WTC11 (cell line): ENCODE results near the gene PAIP2. TPM values are rescaled to one million over a fixed set of nuclear protein-coding genes. Genes with fewer than 3 reads are reported as not detected.

ENCODE experiments used
- E2F4 ChIP-seq: sonication (generic); formaldehyde crosslinking; IDR thresholded peaks from 2 replicates; pipeline ENCODE4 v1.8.1; 2022; ENCODE audit warnings: low read depth, mild to moderate bottlenecking, moderate library complexity, missing genetic modification reagents, borderline replicate concordance
- ETV6 ChIP-seq: sonication (generic); formaldehyde crosslinking; IDR thresholded peaks from 2 replicates; pipeline ENCODE4 v1.8.1; 2022; ENCODE audit warnings: mild to moderate bottlenecking, missing genetic modification reagents
- FOXP4 ChIP-seq: sonication (generic); formaldehyde crosslinking; IDR thresholded peaks from 2 replicates; pipeline ENCODE4 v1.8.0; 2022; ENCODE audit warnings: mild to moderate bottlenecking, missing genetic modification reagents
- GRHL2 ChIP-seq: fragments of 250-450 bp; sonication (Bioruptor Pico); IDR thresholded peaks from 2 replicates; pipeline ENCODE4 v1.8.0; 2022; ENCODE audit warnings: mild to moderate bottlenecking, moderate library complexity; ENCODE audit not compliant: insufficient replicate concordance, severe bottlenecking
- GTF2I ChIP-seq: fragments of 250-450 bp; sonication (Bioruptor Pico); conservative IDR thresholded peaks from 2 replicates; pipeline ENCODE4 v1.4.0; 2021; ENCODE audit warnings: mild to moderate bottlenecking
- HMGXB4 ChIP-seq: sonication (generic); formaldehyde crosslinking; IDR thresholded peaks from 2 replicates; pipeline ENCODE4 v1.8.1; 2023; ENCODE audit warnings: mild to moderate bottlenecking, moderate library complexity, missing genetic modification reagents
- MAX ChIP-seq: sonication (generic); formaldehyde crosslinking; IDR thresholded peaks from 2 replicates; pipeline ENCODE4 v1.8.0; 2022; ENCODE audit warnings: mild to moderate bottlenecking, missing genetic modification reagents
- MXD4 ChIP-seq: fragments of 250-450 bp; sonication (Bioruptor Pico); IDR thresholded peaks from 2 replicates; pipeline ENCODE4 v1.8.0; 2021; ENCODE audit warnings: mild to moderate bottlenecking, moderate library complexity, borderline replicate concordance
- NFATC4 ChIP-seq: fragments of 250-450 bp; sonication (Bioruptor Pico); IDR thresholded peaks from 2 replicates; pipeline ENCODE4 v1.9.0; 2021; ENCODE audit warnings: mild to moderate bottlenecking
- NFE2L1 ChIP-seq: sonication (generic); formaldehyde crosslinking; IDR thresholded peaks from 2 replicates; pipeline ENCODE4 v1.8.1; 2023; ENCODE audit warnings: missing genetic modification reagents
- NFYB ChIP-seq: sonication (generic); formaldehyde crosslinking; conservative IDR thresholded peaks from 2 replicates; pipeline ENCODE4 v1.8.0; 2022; ENCODE audit warnings: low read depth, missing genetic modification reagents
- NR2C2 ChIP-seq: sonication (generic); formaldehyde crosslinking; IDR thresholded peaks from 2 replicates; pipeline ENCODE4 v1.8.0; 2022; ENCODE audit warnings: mild to moderate bottlenecking, missing genetic modification reagents
- PRRX2 ChIP-seq: fragments of 250-450 bp; sonication (Bioruptor Pico); IDR thresholded peaks from 2 replicates; pipeline ENCODE4 v1.8.0; 2021; ENCODE audit warnings: mild to moderate bottlenecking
- SMAD4 ChIP-seq: sonication (generic); formaldehyde crosslinking; IDR thresholded peaks from 2 replicates; pipeline ENCODE4 v1.8.0; 2022; ENCODE audit warnings: mild to moderate bottlenecking, missing genetic modification reagents
- TCF7 ChIP-seq: sonication (generic); formaldehyde crosslinking; IDR thresholded peaks from 2 replicates; pipeline ENCODE4 v1.8.0; 2022; ENCODE audit warnings: mild to moderate bottlenecking, low read depth, missing genetic modification reagents, moderate library complexity
- TEAD4 ChIP-seq: sonication (generic); formaldehyde crosslinking; IDR thresholded peaks from 2 replicates; pipeline ENCODE4 v1.8.0; 2022; ENCODE audit warnings: mild to moderate bottlenecking, missing genetic modification reagents
- ZNF512 ChIP-seq: sonication (generic); formaldehyde crosslinking; IDR thresholded peaks from 2 replicates; pipeline ENCODE4 v1.8.1; 2022; ENCODE audit warnings: missing genetic modification reagents, borderline replicate concordance
- ZNF532 ChIP-seq: fragments of 250-450 bp; sonication (Bioruptor Pico); IDR thresholded peaks from 2 replicates; pipeline ENCODE4 v1.9.0; 2021; ENCODE audit warnings: mild to moderate bottlenecking, borderline replicate concordance
- ZNF671 ChIP-seq: fragments of 250-450 bp; sonication (Bioruptor Pico); IDR thresholded peaks from 2 replicates; pipeline ENCODE4 v1.8.0; 2021; ENCODE audit warnings: mild to moderate bottlenecking
- total RNA-seq: library from RNA; stranded (reverse); gene quantifications from 3 replicates; pipeline ENCODE4 v1.2.3, GENCODE V29; 2021
- TF ChIP-seq, protein P1 (sequence below): sonication (generic); formaldehyde crosslinking; IDR thresholded peaks from 2 replicates; pipeline ENCODE4 v1.8.1; 2023; ENCODE audit warnings: mild to moderate bottlenecking, missing genetic modification reagents, moderate library complexity
- TF ChIP-seq, protein P2 (sequence below): sonication (generic); formaldehyde crosslinking; IDR thresholded peaks from 2 replicates; pipeline ENCODE4 v1.8.1; 2023; ENCODE audit warnings: mild to moderate bottlenecking, missing genetic modification reagents
- TF ChIP-seq, protein P3 (sequence below): fragments of 250-450 bp; sonication (Bioruptor Pico); IDR thresholded peaks from 2 replicates; pipeline ENCODE4 v1.9.0; 2021; ENCODE audit warnings: mild to moderate bottlenecking
- TF ChIP-seq, protein P4 (sequence below): sonication (generic); formaldehyde crosslinking; conservative IDR thresholded peaks from 2 replicates; pipeline ENCODE4 v1.8.1; 2022; ENCODE audit warnings: mild to moderate bottlenecking, missing genetic modification reagents

Gene PAIP2
- total RNA-seq, 1 experiment from 2014 or later: 126 TPM

GRCh38 chr5:139293507-139294373, 47.9 kb upstream of the PAIP2 start, which contains the start of gene MATR3 (continued):
- TF ChIP-seq ZNF512 (CRISPR knock-in tag) (no peak), NFYB (no peak; the same call in 1 of the 2 replicates), TCF7 (no peak; the same call in 1 of the 2 replicates), ZNF532 (peak; percentile 64; the same call in 1 of the 2 replicates), NFATC4 (peak; percentile 87), MAX (CRISPR knock-in tag) (peak; percentile 84), PRRX2 (CRISPR knock-in tag) (no peak), HMGXB4 (CRISPR knock-in tag) (peak; percentile 87), GRHL2 (CRISPR knock-in tag) (no peak), ETV6 (CRISPR knock-in tag) (peak; percentile 61; the same call in 1 of the 2 replicates), MXD4 (CRISPR knock-in tag) (no peak), FOXP4 (peak; percentile 66), GTF2I (CRISPR knock-in tag) (no peak), E2F4 (CRISPR knock-in tag) (peak; percentile 80; the same call in 1 of the 2 replicates), TEAD4 (CRISPR knock-in tag) (0 out of 2 replicates have a peak, but pooled peaks have one; percentile 72), NR2C2 (CRISPR knock-in tag) (no peak), ZNF671 (CRISPR knock-in tag) (0 out of 2 replicates have a peak, but pooled peaks have one; percentile 70), NFE2L1 (CRISPR knock-in tag) (no peak), SMAD4 (CRISPR knock-in tag) (peak; percentile 57; the same call in 1 of the 2 replicates)
- TF ChIP-seq, protein P1, sequence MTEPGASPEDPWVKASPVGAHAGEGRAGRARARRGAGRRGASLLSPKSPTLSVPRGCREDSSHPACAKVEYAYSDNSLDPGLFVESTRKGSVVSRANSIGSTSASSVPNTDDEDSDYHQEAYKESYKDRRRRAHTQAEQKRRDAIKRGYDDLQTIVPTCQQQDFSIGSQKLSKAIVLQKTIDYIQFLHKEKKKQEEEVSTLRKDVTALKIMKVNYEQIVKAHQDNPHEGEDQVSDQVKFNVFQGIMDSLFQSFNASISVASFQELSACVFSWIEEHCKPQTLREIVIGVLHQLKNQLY (CRISPR knock-in tag): peak; percentile 93; the same call in 1 of the 2 replicates
- TF ChIP-seq, protein P2, sequence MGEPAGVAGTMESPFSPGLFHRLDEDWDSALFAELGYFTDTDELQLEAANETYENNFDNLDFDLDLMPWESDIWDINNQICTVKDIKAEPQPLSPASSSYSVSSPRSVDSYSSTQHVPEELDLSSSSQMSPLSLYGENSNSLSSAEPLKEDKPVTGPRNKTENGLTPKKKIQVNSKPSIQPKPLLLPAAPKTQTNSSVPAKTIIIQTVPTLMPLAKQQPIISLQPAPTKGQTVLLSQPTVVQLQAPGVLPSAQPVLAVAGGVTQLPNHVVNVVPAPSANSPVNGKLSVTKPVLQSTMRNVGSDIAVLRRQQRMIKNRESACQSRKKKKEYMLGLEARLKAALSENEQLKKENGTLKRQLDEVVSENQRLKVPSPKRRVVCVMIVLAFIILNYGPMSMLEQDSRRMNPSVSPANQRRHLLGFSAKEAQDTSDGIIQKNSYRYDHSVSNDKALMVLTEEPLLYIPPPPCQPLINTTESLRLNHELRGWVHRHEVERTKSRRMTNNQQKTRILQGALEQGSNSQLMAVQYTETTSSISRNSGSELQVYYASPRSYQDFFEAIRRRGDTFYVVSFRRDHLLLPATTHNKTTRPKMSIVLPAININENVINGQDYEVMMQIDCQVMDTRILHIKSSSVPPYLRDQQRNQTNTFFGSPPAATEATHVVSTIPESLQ: no peak
- TF ChIP-seq, protein P3, sequence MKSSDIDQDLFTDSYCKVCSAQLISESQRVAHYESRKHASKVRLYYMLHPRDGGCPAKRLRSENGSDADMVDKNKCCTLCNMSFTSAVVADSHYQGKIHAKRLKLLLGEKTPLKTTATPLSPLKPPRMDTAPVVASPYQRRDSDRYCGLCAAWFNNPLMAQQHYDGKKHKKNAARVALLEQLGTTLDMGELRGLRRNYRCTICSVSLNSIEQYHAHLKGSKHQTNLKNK: no peak
- TF ChIP-seq, protein P4, sequence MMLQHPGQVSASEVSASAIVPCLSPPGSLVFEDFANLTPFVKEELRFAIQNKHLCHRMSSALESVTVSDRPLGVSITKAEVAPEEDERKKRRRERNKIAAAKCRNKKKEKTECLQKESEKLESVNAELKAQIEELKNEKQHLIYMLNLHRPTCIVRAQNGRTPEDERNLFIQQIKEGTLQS (CRISPR knock-in tag): no peak
